MM.1S (cell line): ENCODE data around the gene ATOH8.
A peak's percentile ranks its signal among the peaks of the same experiment; 100 is the strongest.

Experiments
- DNase-seq: peaks from one replicate; pipeline ENCODE4 v3.0.0-alpha.2; 2015
- H2AFZ ChIP-seq: fragments of 300-600 bp; sonication (generic); 2 replicates; pipeline ENCODE4 v1.6.0; 2016; ENCODE audit warnings: antibody characterized with exemption, low read length
- H3F3A ChIP-seq: fragments of 300-600 bp; sonication (generic); 2 replicates; pipeline ENCODE4 v1.6.1; 2016; ENCODE audit warnings: mild to moderate bottlenecking, antibody characterized with exemption, low read length, moderate library complexity, mixed read lengths; ENCODE audit not compliant: insufficient read depth
- H3K27ac ChIP-seq: fragments of 300-600 bp; sonication (generic); 2 replicates; pipeline ENCODE4 v1.5.1; 2016; ENCODE audit warnings: mild to moderate bottlenecking, low read length
- H3K27me3 ChIP-seq: fragments of 300-600 bp; sonication (generic); replicated peaks from 2 replicates; pipeline ENCODE4 v1.6.0; 2016; ENCODE audit warnings: low read length; ENCODE audit not compliant: insufficient read depth
- H3K36me3 ChIP-seq: fragments of 300-600 bp; sonication (generic); replicated peaks from 2 replicates; pipeline ENCODE4 v1.6.1; 2016; ENCODE audit warnings: mild to moderate bottlenecking, low read length, mixed read lengths; ENCODE audit not compliant: insufficient read depth
- H3K4me1 ChIP-seq: fragments of 300-600 bp; sonication (generic); 2 replicates; pipeline ENCODE4 v1.6.1; 2016; ENCODE audit warnings: low read length, mixed read lengths
- H3K4me2 ChIP-seq: fragments of 300-600 bp; sonication (generic); 2 replicates; pipeline ENCODE4 v1.6.0; 2016; ENCODE audit warnings: low read depth, low read length
- H3K4me3 ChIP-seq: fragments of 300-600 bp; sonication (generic); 2 replicates; pipeline ENCODE4 v1.5.1; 2016; ENCODE audit warnings: low read length, mixed read lengths
- H3K79me2 ChIP-seq: fragments of 300-600 bp; sonication (generic); 2 replicates; pipeline ENCODE4 v1.6.1; 2016; ENCODE audit warnings: mixed run types, low read length, mixed read lengths
- H3K9ac ChIP-seq: fragments of 300-600 bp; sonication (generic); 2 replicates; pipeline ENCODE4 v1.6.1; 2016; ENCODE audit warnings: low read length, mixed read lengths
- H3K9me2 ChIP-seq: fragments of 300-600 bp; sonication (generic); replicated peaks from 2 replicates; pipeline ENCODE4 v1.6.1; 2016; ENCODE audit warnings: mild to moderate bottlenecking, low read length, mixed read lengths; ENCODE audit not compliant: insufficient read depth
- H3K9me3 ChIP-seq: fragments of 300-600 bp; sonication (generic); replicated peaks from 2 replicates; pipeline ENCODE4 v1.6.1; 2016; ENCODE audit warnings: mild to moderate bottlenecking, low read length, mixed read lengths; ENCODE audit not compliant: insufficient read depth
- H4K20me1 ChIP-seq: fragments of 300-600 bp; sonication (generic); 2 replicates; pipeline ENCODE4 v1.6.1; 2016; ENCODE audit warnings: mild to moderate bottlenecking, low read length, moderate library complexity, mixed read lengths; ENCODE audit not compliant: insufficient read depth
- EZH2 ChIP-seq: fragments of 300-600 bp; sonication (generic); optimal IDR thresholded peaks from 2 replicates; pipeline ENCODE3; 2017; ENCODE audit warnings: low read depth, mild to moderate bottlenecking, antibody characterized with exemption, low read length, mixed read lengths
- EZH2phosphoT487 ChIP-seq: fragments of 300-600 bp; sonication (generic); IDR thresholded peaks from 2 replicates; pipeline ENCODE4 v1.6.1; 2018; ENCODE audit warnings: antibody characterized with exemption, low read length
- TF ChIP-seq, protein P1 (sequence below): fragments of 300-600 bp; sonication (generic); IDR thresholded peaks from 2 replicates; pipeline ENCODE4 v1.5.1; 2016; ENCODE audit warnings: antibody characterized with exemption, low read length, mixed read lengths

Gene ATOH8

DNA sequence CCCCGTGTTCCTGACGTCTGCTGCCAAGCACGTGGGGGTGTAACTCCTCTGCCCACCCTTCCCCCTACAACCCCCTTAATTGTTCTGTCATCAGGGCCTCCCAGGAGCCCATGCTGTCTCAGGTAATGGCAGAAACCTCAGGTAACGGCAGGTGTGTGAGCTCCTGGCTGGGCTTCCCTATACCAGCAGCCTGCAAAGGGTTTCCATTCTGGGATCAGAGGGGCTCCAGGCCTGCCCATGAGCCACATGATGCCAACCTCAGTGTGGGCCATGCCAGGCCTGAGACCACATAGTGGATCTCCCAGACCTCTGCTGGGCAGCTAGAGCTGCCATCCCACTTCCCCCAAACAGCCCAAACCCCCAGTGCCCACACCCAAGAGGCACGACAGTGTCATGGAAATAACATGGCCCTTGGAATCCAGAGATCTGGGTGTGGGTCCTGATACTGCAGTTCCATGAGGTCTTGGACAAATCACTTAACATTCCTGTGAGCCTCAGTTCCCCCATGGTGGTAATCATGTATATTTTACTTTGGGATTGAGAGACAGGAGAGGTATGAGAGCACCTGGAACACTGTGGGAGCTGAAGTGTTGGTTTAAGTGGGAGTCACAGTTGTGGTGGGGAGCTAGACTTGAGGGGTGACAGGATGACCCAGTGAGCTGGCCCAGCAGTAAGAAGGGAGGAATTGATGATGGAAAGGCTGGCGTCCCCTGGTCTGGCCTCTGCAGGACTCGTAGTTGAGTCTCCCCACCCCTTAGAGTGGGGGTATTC, 59.6 kb downstream of the ATOH8 start:
- Histone ChIP-seq H3K36me3 (no peaks in the 10 kb centered on the region), H3K4me1 (no peaks in the 10 kb centered on the region), H3F3A (no peaks in the 10 kb centered on the region), H3K9me3 (no peaks in the 10 kb centered on the region), H3K9ac (no peak overlapping the region), H3K4me2 (no peak overlapping the region), H3K9me2 (no peaks in the 10 kb centered on the region), H3K27me3 (no peaks in the 10 kb centered on the region), H2AFZ (no peak overlapping the region), H3K4me3 (no peak overlapping the region), H4K20me1 (no peaks in the 10 kb centered on the region), H3K27ac (no peak overlapping the region), H3K79me2 (no peaks in the 10 kb centered on the region)
- no peak for TF ChIP-seq EZH2phosphoT487
- TF ChIP-seq, protein P1, sequence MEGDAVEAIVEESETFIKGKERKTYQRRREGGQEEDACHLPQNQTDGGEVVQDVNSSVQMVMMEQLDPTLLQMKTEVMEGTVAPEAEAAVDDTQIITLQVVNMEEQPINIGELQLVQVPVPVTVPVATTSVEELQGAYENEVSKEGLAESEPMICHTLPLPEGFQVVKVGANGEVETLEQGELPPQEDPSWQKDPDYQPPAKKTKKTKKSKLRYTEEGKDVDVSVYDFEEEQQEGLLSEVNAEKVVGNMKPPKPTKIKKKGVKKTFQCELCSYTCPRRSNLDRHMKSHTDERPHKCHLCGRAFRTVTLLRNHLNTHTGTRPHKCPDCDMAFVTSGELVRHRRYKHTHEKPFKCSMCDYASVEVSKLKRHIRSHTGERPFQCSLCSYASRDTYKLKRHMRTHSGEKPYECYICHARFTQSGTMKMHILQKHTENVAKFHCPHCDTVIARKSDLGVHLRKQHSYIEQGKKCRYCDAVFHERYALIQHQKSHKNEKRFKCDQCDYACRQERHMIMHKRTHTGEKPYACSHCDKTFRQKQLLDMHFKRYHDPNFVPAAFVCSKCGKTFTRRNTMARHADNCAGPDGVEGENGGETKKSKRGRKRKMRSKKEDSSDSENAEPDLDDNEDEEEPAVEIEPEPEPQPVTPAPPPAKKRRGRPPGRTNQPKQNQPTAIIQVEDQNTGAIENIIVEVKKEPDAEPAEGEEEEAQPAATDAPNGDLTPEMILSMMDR, result no peak
- TF ChIP-seq EZH2, result no peak
- no peak for DNase-seq

DNA sequence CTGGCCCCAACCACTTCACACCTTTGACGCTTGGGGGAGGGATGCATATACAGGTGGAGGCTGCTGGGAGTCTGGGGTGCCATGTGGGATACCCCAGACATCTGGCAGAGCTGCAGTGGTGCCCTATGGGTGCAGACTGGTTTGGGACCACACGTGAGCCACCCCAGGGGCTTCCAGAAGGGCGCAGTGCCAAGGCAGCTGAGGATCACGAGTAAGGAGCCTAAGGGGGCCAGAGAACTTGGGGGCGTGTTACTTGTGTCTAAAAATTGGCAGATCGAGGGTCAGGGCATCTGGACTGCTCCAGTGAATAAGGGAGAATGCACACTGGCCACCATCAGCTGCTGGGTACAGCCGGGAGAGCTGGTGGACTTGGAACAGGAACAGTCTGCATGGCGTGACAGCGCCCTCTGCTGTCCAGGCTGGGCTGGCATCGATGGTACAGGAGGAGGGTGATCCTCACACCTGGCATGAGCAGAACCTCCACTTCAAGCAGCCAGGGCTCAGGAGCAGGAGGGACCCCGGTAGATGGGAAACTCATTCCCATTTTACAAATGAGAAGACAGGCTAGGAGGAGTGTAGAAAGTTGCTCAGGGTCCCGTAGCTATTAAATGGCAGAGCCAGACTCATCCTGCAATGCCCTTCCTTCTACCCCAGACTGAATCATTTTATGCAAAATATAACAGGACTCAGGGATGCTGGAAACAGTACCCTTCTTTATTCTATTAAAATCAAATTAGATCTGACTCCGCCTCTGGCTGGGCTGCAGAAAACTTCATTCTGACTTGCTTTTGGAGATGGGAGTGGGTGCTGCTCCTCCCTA, 60.4 kb downstream of the ATOH8 start:
- DNase-seq, result peak; percentile 79
- Histone ChIP-seq H2AFZ (no peak overlapping the region), H3K9ac (no peak overlapping the region), H3F3A (no peaks in the 10 kb centered on the region), H3K9me2 (no peaks in the 10 kb centered on the region), H4K20me1 (no peaks in the 10 kb centered on the region), H3K79me2 (no peaks in the 10 kb centered on the region), H3K27ac (no peak overlapping the region), H3K4me3 (no peak overlapping the region), H3K4me2 (no peak overlapping the region), H3K4me1 (no peaks in the 10 kb centered on the region), H3K9me3 (no peaks in the 10 kb centered on the region), H3K36me3 (no peaks in the 10 kb centered on the region), H3K27me3 (no peaks in the 10 kb centered on the region)
- TF ChIP-seq, protein P1, result peak; percentile 97
- TF ChIP-seq EZH2phosphoT487, result no peak
- no peak for TF ChIP-seq EZH2

DNA sequence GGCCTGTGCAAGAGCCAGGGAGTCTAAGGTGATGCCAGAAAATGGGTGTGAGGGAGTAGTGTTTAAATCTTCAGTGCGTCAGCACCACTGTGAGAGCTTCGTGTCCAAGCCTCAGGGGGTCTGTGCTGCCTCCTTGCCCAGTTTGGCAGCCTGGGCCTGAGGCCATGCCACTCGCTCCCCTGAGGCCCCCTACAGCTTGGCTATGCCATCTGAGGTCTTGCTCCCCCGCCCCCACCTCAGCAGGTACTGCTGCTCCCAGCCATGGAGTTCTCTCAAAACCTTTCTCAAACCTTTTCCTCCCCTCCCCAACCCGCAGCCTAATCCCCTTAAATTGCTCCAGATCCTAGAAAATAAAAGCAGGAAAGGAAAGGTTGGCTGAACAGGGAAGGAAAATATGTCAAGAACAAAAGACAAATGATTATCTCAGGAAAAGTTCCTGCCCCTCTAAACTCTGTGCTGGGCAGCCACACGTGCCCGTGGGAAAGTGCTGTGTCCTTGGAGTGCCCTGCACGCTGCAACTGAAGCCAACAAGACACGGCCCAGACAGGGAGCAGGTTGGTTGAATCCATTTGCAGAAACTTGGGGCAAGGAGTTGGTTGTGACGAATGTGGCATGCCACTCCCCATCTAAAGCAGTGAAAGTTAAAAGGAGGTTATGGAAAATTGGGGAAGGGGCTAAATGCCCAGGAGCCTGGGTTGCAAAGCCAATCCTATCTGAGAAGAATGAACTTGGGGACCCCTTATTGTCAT, 61.2 kb downstream of the ATOH8 start:
- H3K36me3 ChIP-seq, result no peaks in the 10 kb centered on the region
- H2AFZ ChIP-seq, result no peak overlapping the region
- no peak overlapping the region for H3K9ac ChIP-seq
- no peaks in the 10 kb centered on the region for H3K27me3 ChIP-seq
- no peak for DNase-seq
- no peaks in the 10 kb centered on the region for H3K9me3 ChIP-seq
- no peaks in the 10 kb centered on the region for H3F3A ChIP-seq
- TF ChIP-seq EZH2 (no peak), EZH2phosphoT487 (no peak)
- TF ChIP-seq, protein P1, result no peak
- H3K4me3 ChIP-seq, result no peak overlapping the region
- H3K9me2 ChIP-seq, result no peaks in the 10 kb centered on the region
- no peaks in the 10 kb centered on the region for H3K79me2 ChIP-seq
- no peak overlapping the region for H3K27ac ChIP-seq
- H4K20me1 ChIP-seq, result no peaks in the 10 kb centered on the region
- no peak overlapping the region for H3K4me2 ChIP-seq
- no peaks in the 10 kb centered on the region for H3K4me1 ChIP-seq
